Endothelial cell of umbilical vein (primary cell): ENCODE data around the gene ARHGAP21. TPM values are rescaled to one million over a fixed set of nuclear protein-coding genes. Genes with fewer than 3 reads are reported as not detected.

ENCODE experiments used
- BruUV-seq: library from RNA; stranded (reverse); fragments of 400-500 nt; replicated peaks from 2 replicates; lab custom pipeline; 2021; lab: Mats Ljungman, UMichigan
- CTCF ChIA-PET: fragments of 300-600, 350-600 bp; sonication (Branson Sonifier 250); formaldehyde crosslinking; loops from one replicate; lab custom pipeline; 2021; ENCODE audit warnings: antibody characterized with exemption, inconsistent platforms; lab: Charles Lee
- POLR2A ChIA-PET: fragments of 300-600, 350-600 bp; sonication (Branson Sonifier 250); formaldehyde crosslinking; loops from one replicate; lab custom pipeline; 2021; ENCODE audit warnings: antibody characterized with exemption, inconsistent platforms; lab: Charles Lee
- DNase-seq: peaks from one replicate; pipeline ENCODE4 v3.0.0-alpha.2; 2011; ENCODE audit warnings: low read depth, low spot score
- FAIRE-seq: peaks from 2 replicates; lab custom pipeline; 2011; peaks lifted over from hg19 to GRCh38; lab: Jason Lieb, UNC
- H2AFZ ChIP-seq: 2 replicates; pipeline ENCODE4 v1.6.0; 2012; ENCODE audit warnings: low read depth, low read length, control low read depth, inconsistent platforms
- H3K27ac ChIP-seq: 2 replicates; pipeline ENCODE4 v1.5.1; 2011; ENCODE audit warnings: low read depth, mild to moderate bottlenecking, control low read depth, low read length, moderate library complexity; ENCODE audit not compliant: insufficient read depth
- H3K27me3 ChIP-seq, 2 experiments: 2 replicates each; pipeline versions ENCODE4 v1.6.0 to v1.6.1; 2011; ENCODE audit warnings: low read length in 2 of 2, mixed read lengths in 1 of 2; ENCODE audit not compliant: control insufficient read depth in 2 of 2, insufficient read depth in 2 of 2
- H3K36me3 ChIP-seq, 2 experiments: 2 replicates in 1 of 2; 3 replicates in 1 of 2; pipeline ENCODE4 v1.5.1; 2011; ENCODE audit warnings: low read length in 2 of 2, mild to moderate bottlenecking in 1 of 2, moderate library complexity in 1 of 2; ENCODE audit not compliant: control insufficient read depth in 2 of 2, insufficient read depth in 2 of 2; ENCODE audit errors: extremely low read depth in 1 of 2
- H3K4me1 ChIP-seq: 3 replicates; pipeline ENCODE4 v1.5.1; 2011; ENCODE audit warnings: mild to moderate bottlenecking, low read length; ENCODE audit not compliant: control insufficient read depth, insufficient read depth; ENCODE audit errors: extremely low read depth
- H3K4me2 ChIP-seq: 2 replicates; pipeline ENCODE4 v1.6.1; 2011; ENCODE audit warnings: low read length, control low read depth, mixed read lengths; ENCODE audit not compliant: insufficient read depth
- H3K4me3 ChIP-seq, 3 experiments: fragments of 200-600 bp in 1 of 3; sonication (generic), shearing (Covaris generic) in 1 of 3; replicated peaks in 1 of 3; 2 replicates each; pipeline ENCODE4 v1.5.1; 2011 to 2016; ENCODE audit warnings: control low read depth in 3 of 3, low read length in 3 of 3, mild to moderate bottlenecking in 2 of 3, inconsistent platforms in 1 of 3, low read depth in 1 of 3, moderate library complexity in 1 of 3; ENCODE audit not compliant: insufficient read depth in 1 of 3
- H3K79me2 ChIP-seq: 2 replicates; pipeline ENCODE4 v1.6.0; 2012; ENCODE audit warnings: low read length, inconsistent platforms; ENCODE audit not compliant: control insufficient read depth, insufficient read depth
- H3K9ac ChIP-seq: replicated peaks from 2 replicates; pipeline ENCODE3; 2011; ENCODE audit warnings: low read length, control low read depth; ENCODE audit not compliant: insufficient read depth; ENCODE audit errors: extremely low read depth
- H3K9me1 ChIP-seq: replicated peaks from 3 replicates; pipeline ENCODE4 v1.6.0; 2011; ENCODE audit warnings: mild to moderate bottlenecking, low read length; ENCODE audit not compliant: control insufficient read depth, insufficient read depth; ENCODE audit errors: extremely low read depth
- H3K9me3 ChIP-seq: replicated peaks from 2 replicates; pipeline ENCODE4 v1.5.1; 2012; ENCODE audit warnings: low read length, inconsistent platforms; ENCODE audit not compliant: control insufficient read depth, insufficient read depth
- H4K20me1 ChIP-seq: replicated peaks from 2 replicates; pipeline ENCODE3; 2011; ENCODE audit warnings: mild to moderate bottlenecking, low read length; ENCODE audit not compliant: control insufficient read depth, insufficient read depth; ENCODE audit errors: extremely low read depth
- CTCF ChIP-seq, 2 donors: IDR thresholded peaks; 1 replicate in 1 of 2; 2 replicates in 1 of 2; pipeline ENCODE4 v1.5.1; 2011; ENCODE audit warnings: low read length in 2 of 2, mild to moderate bottlenecking in 2 of 2, moderate library complexity in 2 of 2, control low read depth in 1 of 2, inconsistent platforms in 1 of 2, low read depth in 1 of 2; ENCODE audit not compliant: insufficient read depth in 1 of 2; ENCODE audit errors: extremely low read depth in 1 of 2
- EZH2 ChIP-seq: IDR thresholded peaks from 2 replicates; pipeline ENCODE4 v1.6.1; 2012; ENCODE audit warnings: borderline replicate concordance, low read depth, mild to moderate bottlenecking, moderate library complexity, low read length, inconsistent platforms; ENCODE audit not compliant: severe bottlenecking
- GATA2 ChIP-seq: IDR thresholded peaks from 2 replicates; pipeline ENCODE4 v1.7.0; 2011; ENCODE audit warnings: low read depth, mild to moderate bottlenecking, moderate library complexity, mixed read lengths, low read length; ENCODE audit not compliant: insufficient read length, insufficient read depth
- JUN ChIP-seq: IDR thresholded peaks from 2 replicates; pipeline ENCODE4 v1.6.1; 2011; ENCODE audit warnings: borderline replicate concordance, low read depth; ENCODE audit not compliant: insufficient read length, insufficient read depth
- MYC ChIP-seq: IDR thresholded peaks from one replicate; pipeline ENCODE4 v1.6.1; 2011; ENCODE audit warnings: mild to moderate bottlenecking, low read depth, low read length
- dilution Hi-C: fragments of 300-500 bp; cut with MboI; formaldehyde crosslinking; loops from one replicate; pipeline ENCODE4 v1.15.0; 2019; ENCODE audit warnings: low sequenced_read_pairs; ENCODE audit not compliant: extremely low pct_ligation_motif_present
- intact Hi-C: fragments of 100-400 bp; cut with micrococcal nuclease; formaldehyde crosslinking; loops from one replicate; pipeline ENCODE4 v1.10.0; 2022
- polyA plus RNA-seq, 4 experiments: library from polyadenylated mRNA; depleted of rRNA in 3 of 4; stranded (reverse) in 3 of 4; unstranded in 1 of 4; fragments of >200 nt; gene quantifications; 2 replicates each; pipeline versions ENCODE4 v1.2.1 to v1.2.3, GENCODE V29; 2011 to 2012; ENCODE audit warnings: missing spikeins in 1 of 4
- total RNA-seq: library from RNA; stranded (reverse); gene quantifications from 2 replicates; pipeline ENCODE4 v1.2.3, GENCODE V29; 2021

Gene ARHGAP21
- total and polyA plus RNA-seq, 2 donors (not counting 3 experiments of a cell fraction or from before 2014, with no cell fraction given) = 29.5 to 97.8 TPM

DNA sequence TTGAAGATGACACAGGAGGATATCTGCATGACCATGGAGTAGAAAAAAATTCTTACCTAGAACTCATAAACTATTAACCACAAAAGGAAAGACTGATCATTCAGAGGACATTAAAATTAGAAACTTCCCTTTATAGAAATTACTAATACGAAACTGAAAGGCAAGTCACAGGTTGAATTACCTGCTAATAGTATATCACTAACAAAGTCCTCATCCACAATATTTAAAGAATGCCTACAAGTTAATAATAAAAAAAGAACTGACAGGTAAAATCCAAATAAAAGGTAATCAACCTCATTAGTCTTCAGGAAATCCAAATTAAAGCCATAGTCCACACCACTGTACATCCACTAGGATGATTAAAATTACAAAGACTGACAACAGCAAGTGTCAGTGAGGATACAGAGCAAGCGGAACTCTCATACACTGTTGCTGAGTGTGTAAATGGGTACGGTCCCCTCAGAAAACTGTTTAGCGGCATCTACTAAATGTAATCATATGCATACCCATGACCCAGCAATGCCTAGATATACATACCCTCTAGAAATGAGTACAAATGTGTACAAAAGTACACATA is 71.2 kb downstream of the ARHGAP21 start:
- POLR2A ChIA-PET = no interaction called here

More for the DNA sequence above, 71.2 kb downstream of the ARHGAP21 start:
- CTCF ChIA-PET = no interaction called here
- H3K4me3 ChIP-seq = no peak overlapping the region
- H3K36me3 ChIP-seq = peaks cover 0 to 4% of the 10 kb centered on the region in 2 experiments
- no peaks in the 10 kb centered on the region for H3K27me3 ChIP-seq
- no peak overlapping the region for H2AFZ ChIP-seq
- H4K20me1 ChIP-seq = no peaks in the 10 kb centered on the region
- H3K79me2 ChIP-seq = peaks cover 21% of the 10 kb centered on the region
- no peak overlapping the region for H3K27ac ChIP-seq
- no TSS peak for BruUV-seq
- no peak for DNase-seq
- no peak for TF ChIP-seq EZH2
- no peak for TF ChIP-seq JUN
- no peak for TF ChIP-seq CTCF (IDR thresholded peaks at IDR 0.05; ENCODE audit: extremely low read depth in 1 of 2, insufficient read depth in 1 of 2, low read depth in 1 of 2, low read length in 2 of 2)
- TF ChIP-seq GATA2 = no peak
- TF ChIP-seq MYC = no peak
- dilution Hi-C loops = no loop called here
- H3K4me2 ChIP-seq = no peak overlapping the region
- no peaks in the 10 kb centered on the region for H3K9me3 ChIP-seq
- no peak for FAIRE-seq
- H3K9me1 ChIP-seq = no peaks in the 10 kb centered on the region
- H3K4me1 ChIP-seq = no peaks in the 10 kb centered on the region
- intact Hi-C loops = no loop called here
- no peak overlapping the region for H3K9ac ChIP-seq
